Brain microvascular endothelial cell (primary cell): ENCODE data around the gene BCL2.

ENCODE experiments used
- DNase-seq: peaks from one replicate; pipeline ENCODE4 v3.0.0-alpha.2; 2020
- H3K27ac ChIP-seq: fragments of 250-450 bp; sonication (Bioruptor Pico); 2 replicates; pipeline ENCODE4 v1.5.1; 2020; ENCODE audit warnings: mild to moderate bottlenecking, moderate library complexity
- H3K27me3 ChIP-seq: fragments of 250-450 bp; sonication (Bioruptor Pico); replicated peaks from 2 replicates; pipeline ENCODE4 v1.5.1; 2020; ENCODE audit warnings: mild to moderate bottlenecking
- H3K36me3 ChIP-seq: fragments of 250-450 bp; sonication (Bioruptor Pico); replicated peaks from 2 replicates; pipeline ENCODE4 v1.5.1; 2020; ENCODE audit warnings: mild to moderate bottlenecking
- H3K4me3 ChIP-seq: 2 replicates; pipeline ENCODE4 v1.5.1; 2011; ENCODE audit warnings: low read depth, mild to moderate bottlenecking, control low read depth, low read length, moderate library complexity
- CTCF ChIP-seq: IDR thresholded peaks from 2 replicates; pipeline ENCODE4 v1.5.1; 2011; ENCODE audit warnings: low read depth, mild to moderate bottlenecking, moderate library complexity, low read length, control low read depth, inconsistent platforms; ENCODE audit errors: missing control alignments
- in situ Hi-C: cut with HindIII; loops from 2 replicates; pipeline ENCODE4 v1.10.0; 2017; ENCODE audit warnings: low sequenced_read_pairs, low pct_ligation_motif_present

Gene BCL2

GRCh38 chr18:63109022-63109421 lies 210.5 kb downstream of the BCL2 start:
- DNase-seq = no peak
- TF ChIP-seq CTCF = no peak
- H3K27ac ChIP-seq = no peak overlapping the region
- in situ Hi-C loops = no loop called here
- H3K4me3 ChIP-seq = no peak overlapping the region
- no peaks in the 10 kb centered on the region for H3K36me3 ChIP-seq
- no peaks in the 10 kb centered on the region for H3K27me3 ChIP-seq

- no peak overlapping the region for H3K4me3 ChIP-seq
- no peak for TF ChIP-seq CTCF
- H3K36me3 ChIP-seq = no peaks in the 10 kb centered on the region
- no peak overlapping the region for H3K27ac ChIP-seq
- no peaks in the 10 kb centered on the region for H3K27me3 ChIP-seq
- in situ Hi-C loops = no loop called here
- no peak for DNase-seq
These were observed 211.6 kb downstream of the BCL2 start for GRCh38 chr18:63107931-63108330.

GRCh38 chr18:63107171-63107845 lies 212.3 kb downstream of the BCL2 start:
- no peak for DNase-seq

GRCh38 chr18:63106727-63107126 lies 212.8 kb downstream of the BCL2 start:
- DNase-seq = no peak
- TF ChIP-seq CTCF = no peak
- in situ Hi-C loops = no loop called here
- Histone ChIP-seq H3K36me3 (no peaks in the 10 kb centered on the region), H3K4me3 (no peak overlapping the region), H3K27ac (no peak overlapping the region), H3K27me3 (no peaks in the 10 kb centered on the region)

More at GRCh38 chr18:63107171-63107845, 212.3 kb downstream of the BCL2 start:
- in situ Hi-C loops = no loop called here
- Histone ChIP-seq H3K4me3 (no peak overlapping the region), H3K27ac (no peak overlapping the region), H3K27me3 (no peaks in the 10 kb centered on the region), H3K36me3 (no peaks in the 10 kb centered on the region)
- no peak for TF ChIP-seq CTCF

- in situ Hi-C loops = no loop called here
- Histone ChIP-seq H3K27me3 (no peaks in the 10 kb centered on the region), H3K27ac (no peak overlapping the region), H3K36me3 (no peaks in the 10 kb centered on the region), H3K4me3 (no peak overlapping the region)
- no peak for TF ChIP-seq CTCF
- DNase-seq = no peak
These were observed 213.8 kb downstream of the BCL2 start for GRCh38 chr18:63105636-63106316.
